A549 (cell line): ENCODE measurements around the gene WNT7A. TPM values are rescaled to one million over a fixed set of nuclear protein-coding genes. Genes with fewer than 3 reads are reported as not detected.

Source experiments
- ATAC-seq, 2 experiments: fragments of 200-7000 bp in 1 of 2; fragments of >200 bp in 1 of 2; cut with Nextera tagmentation in 1 of 2; cut with Tn5 transposase in 1 of 2; 3 replicates each; pipeline versions ENCODE4 v1.8.0 to v1.9.1; 2018 to 2020; ENCODE audit warnings: mild to moderate bottlenecking in 1 of 2, moderate library complexity in 1 of 2
- CTCF ChIA-PET: fragments of 300-600 bp; sonication (Branson Sonifier 250); formaldehyde crosslinking; extraction: SDS; loops from one replicate; lab custom pipeline; 2021; ENCODE audit warnings: antibody characterized with exemption, inconsistent platforms; lab: Yijun Ruan, JAX
- POLR2A ChIA-PET: fragments of 350-600 bp; formaldehyde crosslinking; extraction: SDS; loops from one replicate; lab custom pipeline; 2021; ENCODE audit warnings: antibody characterized with exemption, inconsistent platforms; lab: Yijun Ruan, JAX
- DNase-seq, 2 experiments: peaks; one replicate each; pipeline versions ENCODE4 v3.0.0 to v3.0.0-alpha.2; 2011 to 2016; ENCODE audit warnings: low read depth in 1 of 2, low spot score in 1 of 2
- FAIRE-seq: peaks from 2 replicates; lab custom pipeline; 2011; peaks lifted over from hg19 to GRCh38; lab: Jason Lieb, UNC
- H3K27ac ChIP-seq, 2 experiments: fragments of >200 bp; sonication (Bioruptor Twin); formaldehyde crosslinking; 3 replicates each; pipeline ENCODE4 v1.5.1; 2016 to 2017
- H3K4me1 ChIP-seq: fragments of >200 bp; sonication (Bioruptor Twin); formaldehyde crosslinking; 3 replicates; pipeline ENCODE4 v1.6.1; 2016
- H3K4me2 ChIP-seq: fragments of >200 bp; sonication (Bioruptor Twin); formaldehyde crosslinking; 3 replicates; pipeline ENCODE4 v1.6.1; 2016
- H3K4me3 ChIP-seq: fragments of >200 bp; sonication (Bioruptor Twin); formaldehyde crosslinking; 3 replicates; pipeline ENCODE4 v1.5.1; 2016
- H3K9me3 ChIP-seq: fragments of >200 bp; sonication (Bioruptor Twin); formaldehyde crosslinking; 3 replicates; pipeline ENCODE4 v1.6.1; 2016
- BCL3 ChIP-seq: fragments of >200 bp; sonication (Bioruptor Twin); formaldehyde crosslinking; IDR thresholded peaks from 3 replicates; pipeline ENCODE4 v1.6.1; 2016
- BHLHE40 ChIP-seq: IDR thresholded peaks from 2 replicates; pipeline ENCODE4 v1.6.1; 2012; ENCODE audit warnings: low read depth, low read length, inconsistent platforms
- CBX2 ChIP-seq: fragments of 200-600 bp; sonication (generic); IDR thresholded peaks from 2 replicates; pipeline ENCODE4 v1.6.1; 2016; ENCODE audit warnings: low read depth, mild to moderate bottlenecking, borderline replicate concordance
- CBX8 ChIP-seq: fragments of 200-600 bp; sonication (generic); IDR thresholded peaks from 2 replicates; pipeline ENCODE4 v1.6.1; 2016
- CHD2 ChIP-seq: fragments of 150-350 bp; IDR thresholded peaks from 2 replicates; pipeline ENCODE4 v1.6.1; 2014; ENCODE audit warnings: low read length; ENCODE audit not compliant: partially characterized antibody
- EP300 ChIP-seq, 2 experiments: fragments of >200 bp; sonication (Bioruptor Twin); formaldehyde crosslinking; IDR thresholded peaks; 2 replicates in 1 of 2; 3 replicates in 1 of 2; pipeline ENCODE4 v1.6.1; 2016 to 2017
- FOXS1 ChIP-seq: fragments of 250-450 bp; sonication (Bioruptor Pico); IDR thresholded peaks from 2 replicates; pipeline ENCODE4 v1.5.0; 2020; ENCODE audit warnings: mild to moderate bottlenecking, moderate library complexity
- HEYL ChIP-seq: fragments of 250-450 bp; sonication (Bioruptor Pico); IDR thresholded peaks from 2 replicates; pipeline ENCODE4 v1.8.0; 2021; ENCODE audit warnings: mild to moderate bottlenecking, moderate library complexity
- HOXA7 ChIP-seq: fragments of 250-450 bp; sonication (Bioruptor Pico); IDR thresholded peaks from 2 replicates; pipeline ENCODE4 v1.5.0; 2020; ENCODE audit warnings: mild to moderate bottlenecking, moderate library complexity
- HOXB13 ChIP-seq: fragments of 250-450 bp; sonication (Bioruptor Pico); IDR thresholded peaks from 2 replicates; pipeline ENCODE4 v1.5.0; 2020; ENCODE audit warnings: low read depth, mild to moderate bottlenecking, moderate library complexity
- JUN ChIP-seq, 2 experiments: fragments of >200 bp; sonication (Bioruptor Twin); formaldehyde crosslinking; IDR thresholded peaks; 2 replicates in 1 of 2; 3 replicates in 1 of 2; pipeline ENCODE4 v1.6.1; 2016 to 2017
- NFE2L2 ChIP-seq: fragments of 150-350 bp; conservative IDR thresholded peaks from 2 replicates; pipeline ENCODE4 v1.6.1; 2014; ENCODE audit warnings: low read length
- PBX3 ChIP-seq: IDR thresholded peaks from 2 replicates; pipeline ENCODE4 v1.6.1; 2012
- PHF8 ChIP-seq: fragments of 200-600 bp; sonication (generic); IDR thresholded peaks from 2 replicates; pipeline ENCODE4 v1.6.1; 2016; ENCODE audit warnings: low read depth, mild to moderate bottlenecking, antibody characterized with exemption, moderate library complexity, borderline replicate concordance
- POLR2A ChIP-seq: IDR thresholded peaks from 2 replicates; pipeline ENCODE4 v1.6.1; 2012; ENCODE audit warnings: mild to moderate bottlenecking, low read length
- RAD21 ChIP-seq, 2 experiments: fragments of >200 bp in 1 of 2; sonication (Bioruptor Twin) in 1 of 2; formaldehyde crosslinking in 1 of 2; IDR thresholded peaks in 1 of 2; conservative IDR thresholded peaks in 1 of 2; 2 replicates in 1 of 2; 3 replicates in 1 of 2; pipeline ENCODE4 v1.6.1; 2012 to 2018; ENCODE audit warnings: inconsistent platforms in 1 of 2
- RCOR1 ChIP-seq: fragments of 150-350 bp; IDR thresholded peaks from 2 replicates; pipeline ENCODE4 v1.6.1; 2014; ENCODE audit warnings: antibody characterized with exemption, low read length, low read depth
- RNF2 ChIP-seq: fragments of 200-600 bp; sonication (generic); IDR thresholded peaks from 2 replicates; pipeline ENCODE4 v1.6.1; 2016; ENCODE audit warnings: low read depth, mild to moderate bottlenecking, antibody characterized with exemption, moderate library complexity, borderline replicate concordance
- SREBF2 ChIP-seq: fragments of 450-650 bp; IDR thresholded peaks from 2 replicates; pipeline ENCODE4 v1.6.1; 2014; ENCODE audit warnings: mild to moderate bottlenecking, moderate library complexity
- TFCP2L1 ChIP-seq: fragments of 250-450 bp; sonication (Bioruptor Pico); IDR thresholded peaks from 2 replicates; pipeline ENCODE4 v1.5.0; 2021; ENCODE audit warnings: mild to moderate bottlenecking
- TP53 ChIP-seq: fragments of 250-450 bp; sonication (Bioruptor Pico); IDR thresholded peaks from 2 replicates; pipeline ENCODE4 v1.5.0; 2021; ENCODE audit warnings: mild to moderate bottlenecking, moderate library complexity
- ZC3H11A ChIP-seq: fragments of 450-650 bp; IDR thresholded peaks from 2 replicates; pipeline ENCODE4 v1.6.1; 2014; ENCODE audit warnings: antibody characterized with exemption, mild to moderate bottlenecking
- ZFP36 ChIP-seq: fragments of 450-650 bp; IDR thresholded peaks from 2 replicates; pipeline ENCODE4 v1.6.1; 2014; ENCODE audit warnings: borderline replicate concordance; ENCODE audit not compliant: partially characterized antibody
- ZSCAN20 ChIP-seq: fragments of 250-450 bp; sonication (Bioruptor Pico); IDR thresholded peaks from 2 replicates; pipeline ENCODE4 v1.8.0; 2022; ENCODE audit warnings: mild to moderate bottlenecking, moderate library complexity
- WGBS: methylation state at CpG from one replicate; pipeline ENCODE4 v1.1.6; 2017; ENCODE audit errors: missing lambda C conversion rate; 5-methylcytosine and 5-hydroxymethylcytosine counted together
- polyA plus RNA-seq, 4 experiments: library from polyadenylated mRNA; depleted of rRNA in 3 of 4; stranded (reverse); fragments of >200 nt; fragmentation: RNase III in 1 of 4; extraction: RNeasy Plus Mini Kit Qiagen cat#74134 plus additional on column Dnase treatment in 1 of 4; gene quantifications; 2 replicates in 3 of 4; 3 replicates in 1 of 4; pipeline ENCODE4 v1.2.3, GENCODE V29; 2011 to 2017
- TF ChIP-seq, protein P1 (sequence below): fragments of >200 bp; sonication (Bioruptor Twin); formaldehyde crosslinking; IDR thresholded peaks from 2 replicates; pipeline ENCODE4 v1.6.1; 2016
- TF ChIP-seq, protein P2 (sequence below): fragments of >200 bp; sonication (Bioruptor Twin); formaldehyde crosslinking; IDR thresholded peaks from 3 replicates; pipeline ENCODE4 v1.5.1; 2016

Gene WNT7A
- polyA plus RNA-seq, 2 of the 4 experiments (the other 2 are of a cell fraction) = 0.03 TPM

GRCh38 chr3:13788522-13789424, 91.1 kb downstream of the WNT7A start:
- DNase-seq = peak in 1 of 2 experiments; percentile 6
- TF ChIP-seq ZC3H11A (no peak), JUN (IDR thresholded peaks at IDR 0.05) (no peak), TP53 (no peak), NFE2L2 (no peak), RAD21 (conservative IDR thresholded peaks at IDR 0.05 in 1 of 2, IDR thresholded peaks at IDR 0.05 in 1 of 2) (no peak), POLR2A (no peak), EP300 (IDR thresholded peaks at IDR 0.05) (no peak), PBX3 (no peak), BHLHE40 (no peak)
- TF ChIP-seq, protein P1, sequence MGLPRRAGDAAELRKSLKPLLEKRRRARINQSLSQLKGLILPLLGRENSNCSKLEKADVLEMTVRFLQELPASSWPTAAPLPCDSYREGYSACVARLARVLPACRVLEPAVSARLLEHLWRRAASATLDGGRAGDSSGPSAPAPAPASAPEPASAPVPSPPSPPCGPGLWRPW = no peak
- no peak overlapping the region for H3K27ac ChIP-seq
- no peak for ATAC-seq
- H3K4me1 ChIP-seq = no peaks in the 10 kb centered on the region
- POLR2A ChIA-PET = no interaction called here
- WGBS = 30% methylated on average over 9 of the region's 9 CpGs
- H3K9me3 ChIP-seq = no peaks in the 10 kb centered on the region
- H3K4me2 ChIP-seq = no peak overlapping the region
- no peak overlapping the region for H3K4me3 ChIP-seq
- FAIRE-seq = no peak
- CTCF ChIA-PET = no interaction called here

DNA sequence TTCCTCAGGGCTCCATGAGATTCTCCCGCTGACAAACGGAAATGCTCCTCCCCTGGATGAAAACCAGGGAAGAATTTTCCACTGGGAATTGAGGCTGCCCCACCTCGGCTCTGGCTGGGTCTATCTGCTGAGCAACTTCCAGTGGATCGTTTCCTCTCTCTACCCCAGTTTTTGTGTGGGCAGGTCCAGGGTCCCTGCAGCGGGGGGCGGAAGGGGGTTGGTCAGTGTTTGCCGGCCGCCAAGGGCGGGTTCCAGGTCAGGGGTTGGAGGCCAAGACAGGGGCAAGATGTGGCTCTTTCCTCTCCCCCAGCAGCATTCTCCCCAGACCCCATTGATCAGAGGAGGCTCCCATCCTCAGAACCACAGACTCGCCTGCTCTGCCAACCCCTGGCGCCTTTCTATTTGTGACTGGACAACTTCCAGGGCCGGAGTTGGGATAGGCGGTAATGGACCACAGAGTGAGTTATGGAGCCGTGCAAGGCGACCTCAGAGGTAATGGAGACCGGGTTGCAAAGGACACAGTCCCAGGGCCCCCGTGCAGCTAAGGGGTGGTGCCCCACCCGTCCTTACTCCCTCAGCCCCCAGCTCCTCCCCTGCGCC, 92.2 kb downstream of the WNT7A start:
- DNase-seq (no peak), ATAC-seq (no peak)
- no peak overlapping the region for H3K4me3 ChIP-seq
- CTCF ChIA-PET = no interaction called here
- H3K27ac ChIP-seq = no peak overlapping the region
- no peaks in the 10 kb centered on the region for H3K9me3 ChIP-seq
- no peaks in the 10 kb centered on the region for H3K4me1 ChIP-seq
- no peak overlapping the region for H3K4me2 ChIP-seq
- 48% methylated on average over 13 of the region's 19 CpGs for WGBS
- TF ChIP-seq HOXA7 (CRISPR knock-in tag) = no peak
- TF ChIP-seq PBX3 = no peak
- TF ChIP-seq CHD2 = no peak
- no peak for TF ChIP-seq CBX8
- TF ChIP-seq RCOR1 = no peak
- no peak for TF ChIP-seq HOXB13 (CRISPR knock-in tag)
- no peak for TF ChIP-seq BCL3
- TF ChIP-seq, all 56 proteins: peak for 0
- FAIRE-seq = no peak
- POLR2A ChIA-PET = no interaction called here

- POLR2A ChIA-PET = no interaction called here
- Histone ChIP-seq H3K4me3 (no peak overlapping the region), H3K9me3 (no peaks in the 10 kb centered on the region), H3K4me1 (no peaks in the 10 kb centered on the region), H3K4me2 (no peak overlapping the region), H3K27ac (no peak overlapping the region)
- DNase-seq (no peak), ATAC-seq (no peak), FAIRE-seq (no peak)
- whole genome bisulfite sequencing = 64% methylated on average over 9 of the region's 10 CpGs
- CTCF ChIA-PET = interaction anchor here (1.0 kb wide), 1 partner anchor 10 kb away, joined by 3 read pairs; no protein-coding TSS in a partner anchor
- TF ChIP-seq FOXS1 (CRISPR knock-in tag) (no peak), CBX8 (no peak), RAD21 (conservative IDR thresholded peaks at IDR 0.05 in 1 of 2, IDR thresholded peaks at IDR 0.05 in 1 of 2) (no peak), BCL3 (no peak), CBX2 (no peak), PHF8 (no peak), ZFP36 (no peak), SREBF2 (no peak), HEYL (CRISPR knock-in tag) (no peak), RNF2 (no peak), TFCP2L1 (CRISPR knock-in tag) (no peak), ZSCAN20 (no peak)
- TF ChIP-seq, protein P2, sequence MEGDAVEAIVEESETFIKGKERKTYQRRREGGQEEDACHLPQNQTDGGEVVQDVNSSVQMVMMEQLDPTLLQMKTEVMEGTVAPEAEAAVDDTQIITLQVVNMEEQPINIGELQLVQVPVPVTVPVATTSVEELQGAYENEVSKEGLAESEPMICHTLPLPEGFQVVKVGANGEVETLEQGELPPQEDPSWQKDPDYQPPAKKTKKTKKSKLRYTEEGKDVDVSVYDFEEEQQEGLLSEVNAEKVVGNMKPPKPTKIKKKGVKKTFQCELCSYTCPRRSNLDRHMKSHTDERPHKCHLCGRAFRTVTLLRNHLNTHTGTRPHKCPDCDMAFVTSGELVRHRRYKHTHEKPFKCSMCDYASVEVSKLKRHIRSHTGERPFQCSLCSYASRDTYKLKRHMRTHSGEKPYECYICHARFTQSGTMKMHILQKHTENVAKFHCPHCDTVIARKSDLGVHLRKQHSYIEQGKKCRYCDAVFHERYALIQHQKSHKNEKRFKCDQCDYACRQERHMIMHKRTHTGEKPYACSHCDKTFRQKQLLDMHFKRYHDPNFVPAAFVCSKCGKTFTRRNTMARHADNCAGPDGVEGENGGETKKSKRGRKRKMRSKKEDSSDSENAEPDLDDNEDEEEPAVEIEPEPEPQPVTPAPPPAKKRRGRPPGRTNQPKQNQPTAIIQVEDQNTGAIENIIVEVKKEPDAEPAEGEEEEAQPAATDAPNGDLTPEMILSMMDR = no peak
Observed at GRCh38 chr3:13786811-13787210, 93.1 kb downstream of the WNT7A start.
